Skeletal muscle satellite cell (primary cell): ENCODE results near the gene HOGA1.
"Not testable (repeated sequence)": the region's sequence is repeated elsewhere in the genome, so short reads cannot be mapped to it uniquely, and the experiment has no call there.

Experiments used
- H3K27me3 ChIP-seq: 2 replicates; pipeline ENCODE4 v1.7.0; 2013; ENCODE audit warnings: low read length; ENCODE audit not compliant: control insufficient read depth, insufficient read depth
- H3K36me3 ChIP-seq: 2 replicates; pipeline ENCODE4 v1.7.0; 2013; ENCODE audit warnings: mild to moderate bottlenecking, control low read depth, low read length; ENCODE audit not compliant: insufficient read depth
- H3K4me1 ChIP-seq: 2 replicates; pipeline ENCODE4 v1.7.0; 2013; ENCODE audit warnings: low read length; ENCODE audit not compliant: control insufficient read depth, insufficient read depth
- H3K4me2 ChIP-seq: 2 replicates; pipeline ENCODE4 v1.7.0; 2013; ENCODE audit warnings: mild to moderate bottlenecking, low read length
- H3K4me3 ChIP-seq: 2 replicates; pipeline ENCODE4 v1.7.0; 2013; ENCODE audit warnings: low read length
- H3K9ac ChIP-seq: 2 replicates; pipeline ENCODE4 v1.7.0; 2013; ENCODE audit warnings: mild to moderate bottlenecking, low read depth, low read length, moderate library complexity
- H3K9me3 ChIP-seq: replicated peaks from 2 replicates; pipeline ENCODE4 v1.7.0; 2013; ENCODE audit warnings: mild to moderate bottlenecking, control low read depth, low read length

The HOGA1 gene

DNA sequence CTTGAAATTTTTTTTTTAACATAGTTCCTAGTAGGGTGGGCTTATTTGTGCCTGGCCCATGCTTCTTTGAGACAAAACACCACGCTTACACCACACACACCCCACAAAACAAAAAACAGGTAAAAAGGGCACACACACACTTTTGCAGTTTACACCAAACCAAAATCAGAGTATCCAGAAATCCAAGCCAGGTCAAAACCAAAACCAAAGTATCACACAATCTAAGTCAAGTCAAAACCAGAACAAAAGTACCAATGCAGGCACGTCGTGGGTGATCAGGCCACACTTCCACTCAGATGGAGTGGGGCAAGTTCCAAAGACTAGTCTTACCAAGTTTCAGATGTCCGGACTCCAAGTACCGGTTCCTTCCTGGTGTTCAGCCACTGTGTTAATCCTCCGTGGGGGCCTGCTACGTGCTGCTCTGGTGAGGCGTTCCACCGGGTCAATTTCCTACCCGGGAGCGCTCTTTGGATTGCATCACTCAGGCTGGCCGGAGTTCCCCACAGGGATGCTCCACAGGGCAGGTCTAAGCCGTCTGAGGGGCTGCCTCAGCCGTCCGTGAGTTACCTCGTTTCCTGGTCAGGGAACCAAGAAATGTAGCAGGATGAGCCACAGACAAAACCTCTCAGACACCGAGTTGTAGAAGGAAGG is 23.3 kb upstream of the HOGA1 start:
- not testable (repeated sequence) for H3K27me3 ChIP-seq, H3K9me3 ChIP-seq, H3K36me3 ChIP-seq
- peak overlapping the region; percentile 81 for H3K4me2 ChIP-seq
- H3K4me1 ChIP-seq = peaks cover 14% of the 10 kb centered on the region
- peak overlapping the region; percentile 60 for H3K4me3 ChIP-seq
- H3K9ac ChIP-seq = peak overlapping the region; percentile 51

DNA sequence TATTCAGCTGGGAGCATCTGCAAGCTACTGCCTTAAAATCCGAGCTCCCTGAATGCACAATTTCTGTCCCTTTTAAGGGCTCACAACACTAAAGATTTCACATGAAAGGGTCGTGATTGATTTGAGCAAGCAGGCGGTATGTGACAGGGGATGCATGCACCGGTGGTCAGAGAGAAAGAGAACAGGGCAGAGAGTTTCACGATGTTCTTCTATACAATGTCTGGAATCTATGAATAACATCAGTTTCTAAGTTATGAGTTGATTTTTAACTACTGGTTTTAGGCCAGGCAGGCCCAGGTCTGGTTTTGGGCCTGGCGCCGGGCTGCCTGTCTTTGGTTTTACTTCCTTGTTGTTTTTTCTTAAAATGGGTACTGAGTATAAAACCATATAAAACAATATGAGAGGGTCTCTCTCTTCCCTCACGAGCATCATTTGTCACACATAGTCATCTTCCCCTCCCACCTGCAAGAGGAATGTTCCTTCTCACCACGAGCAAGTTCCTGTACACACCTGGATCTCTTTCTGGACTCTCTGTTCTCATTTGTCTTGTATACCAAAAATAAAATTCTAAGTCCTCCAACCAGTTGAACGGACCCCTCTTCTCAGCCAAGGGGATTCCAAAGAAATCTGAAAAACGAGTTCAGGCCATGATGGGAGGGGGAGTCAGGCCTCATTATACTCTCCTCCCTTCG is 22.7 kb upstream of the HOGA1 start:
- Histone ChIP-seq H3K9ac (peak overlapping the region; percentile 51), H3K4me2 (peak overlapping the region; percentile 81), H3K4me1 (peaks cover 14% of the 10 kb centered on the region), H3K4me3 (peak overlapping the region; percentile 60)
- not testable (repeated sequence) for H3K36me3 ChIP-seq, H3K9me3 ChIP-seq, H3K27me3 ChIP-seq

DNA sequence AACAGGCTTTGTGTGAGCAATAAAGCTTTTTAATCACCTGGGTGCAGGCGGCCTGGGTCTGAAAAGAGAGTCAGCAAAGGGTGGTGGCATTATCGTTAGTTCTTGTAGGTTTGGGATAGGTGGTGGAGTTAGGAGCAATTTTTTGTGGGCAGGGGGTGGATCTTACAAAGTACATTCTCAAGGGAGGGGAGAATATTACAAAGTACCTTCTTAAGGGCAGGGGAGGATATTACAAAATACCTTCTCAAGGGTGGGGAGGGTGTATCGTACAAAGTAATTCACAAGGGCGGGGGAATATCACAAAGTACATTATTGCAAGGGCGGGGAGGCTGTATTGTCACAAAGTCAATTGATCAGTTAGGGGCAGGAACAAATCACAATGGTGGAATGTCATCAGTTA is 21.9 kb upstream of the HOGA1 start:
- not testable (repeated sequence) for H3K27me3 ChIP-seq, H3K9me3 ChIP-seq, H3K4me3 ChIP-seq, H3K9ac ChIP-seq, H3K36me3 ChIP-seq, H3K4me2 ChIP-seq
- H3K4me1 ChIP-seq = peaks cover 14% of the 10 kb centered on the region

DNA sequence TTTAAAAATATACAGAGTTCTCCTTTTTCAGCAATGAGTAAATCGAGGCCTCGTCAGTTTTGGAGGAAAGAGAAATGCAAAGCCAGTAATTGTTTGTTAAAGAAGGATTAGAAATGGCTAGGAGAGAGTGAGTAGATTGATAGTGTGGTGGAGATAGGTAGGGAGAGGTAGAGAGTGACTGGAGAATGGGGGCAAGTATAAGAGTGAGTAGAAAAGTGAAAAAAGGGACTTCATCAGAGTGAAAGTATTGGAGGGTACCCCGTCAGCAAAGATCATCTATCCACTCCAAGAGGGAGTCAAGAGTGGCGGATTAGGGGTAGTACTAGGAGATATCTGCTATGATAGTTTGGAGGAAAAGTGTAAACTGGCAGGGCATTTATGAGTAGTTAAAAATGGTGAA is 20.9 kb upstream of the HOGA1 start:
- Histone ChIP-seq H3K4me2 (no peak overlapping the region), H3K9me3 (no peaks in the 10 kb centered on the region), H3K4me3 (no peak overlapping the region), H3K9ac (no peak overlapping the region), H3K36me3 (no peaks in the 10 kb centered on the region), H3K4me1 (peaks cover 14% of the 10 kb centered on the region), H3K27me3 (no peaks in the 10 kb centered on the region)

DNA sequence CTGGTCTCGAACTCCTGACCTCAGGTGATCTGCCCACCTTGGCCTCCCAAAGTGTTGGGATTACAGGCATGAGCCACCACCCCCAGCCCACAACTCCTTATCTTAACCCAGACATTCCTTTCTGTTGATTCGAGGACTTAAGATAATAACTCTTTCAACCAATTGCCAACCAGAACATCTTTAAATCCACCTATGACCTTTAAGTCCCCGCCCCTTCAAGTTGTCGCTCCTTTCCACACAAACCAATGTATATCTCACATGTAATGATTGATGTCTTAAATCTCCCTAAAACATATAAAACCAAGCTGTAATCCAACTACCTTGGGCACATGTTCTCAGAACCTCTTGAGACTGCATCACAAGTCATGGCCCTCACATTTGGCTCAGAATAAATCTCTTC is 19.4 kb upstream of the HOGA1 start:
- Histone ChIP-seq H3K36me3 (peaks cover 7% of the 10 kb centered on the region), H3K4me3 (no peak overlapping the region), H3K27me3 (no peaks in the 10 kb centered on the region), H3K4me1 (peaks cover 14% of the 10 kb centered on the region), H3K9ac (no peak overlapping the region), H3K4me2 (no peak overlapping the region), H3K9me3 (no peaks in the 10 kb centered on the region)

DNA sequence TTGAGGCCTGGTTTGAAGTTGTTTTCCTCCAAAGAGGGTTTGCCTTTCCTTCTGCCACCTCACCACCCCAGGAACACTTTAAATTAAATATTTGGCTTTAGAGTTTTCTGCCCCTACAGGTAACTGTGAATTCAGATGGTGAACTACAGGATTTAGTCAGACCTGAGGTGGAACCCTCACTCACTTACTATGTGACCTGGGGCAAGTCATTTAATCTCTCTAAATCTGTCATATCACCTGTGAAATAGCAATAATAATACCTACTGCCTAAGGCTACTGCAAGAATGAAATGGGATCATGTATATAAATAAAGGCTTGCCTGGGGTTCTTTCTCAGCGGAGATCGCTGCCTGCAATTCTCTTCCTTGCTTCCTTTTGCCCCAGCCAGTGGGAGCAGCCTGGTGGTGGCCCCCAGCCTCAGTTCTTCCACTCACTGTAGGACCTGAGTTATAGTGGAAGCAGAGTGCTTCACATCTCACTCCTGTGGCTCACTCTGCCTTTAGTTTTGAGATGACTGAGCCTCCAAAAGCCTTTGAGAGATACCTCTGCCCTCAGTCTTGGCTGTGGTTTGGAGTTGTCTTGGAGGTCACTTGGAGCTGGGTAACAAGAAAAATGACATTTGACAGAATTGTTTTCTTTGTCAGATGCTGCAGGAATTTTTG is 17.7 kb upstream of the HOGA1 start:
- no peak overlapping the region for H3K9ac ChIP-seq
- no peak overlapping the region for H3K4me2 ChIP-seq
- no peaks in the 10 kb centered on the region for H3K9me3 ChIP-seq
- no peak overlapping the region for H3K4me3 ChIP-seq
- no peaks in the 10 kb centered on the region for H3K4me1 ChIP-seq
- H3K36me3 ChIP-seq = peaks cover 15% of the 10 kb centered on the region
- no peaks in the 10 kb centered on the region for H3K27me3 ChIP-seq

DNA sequence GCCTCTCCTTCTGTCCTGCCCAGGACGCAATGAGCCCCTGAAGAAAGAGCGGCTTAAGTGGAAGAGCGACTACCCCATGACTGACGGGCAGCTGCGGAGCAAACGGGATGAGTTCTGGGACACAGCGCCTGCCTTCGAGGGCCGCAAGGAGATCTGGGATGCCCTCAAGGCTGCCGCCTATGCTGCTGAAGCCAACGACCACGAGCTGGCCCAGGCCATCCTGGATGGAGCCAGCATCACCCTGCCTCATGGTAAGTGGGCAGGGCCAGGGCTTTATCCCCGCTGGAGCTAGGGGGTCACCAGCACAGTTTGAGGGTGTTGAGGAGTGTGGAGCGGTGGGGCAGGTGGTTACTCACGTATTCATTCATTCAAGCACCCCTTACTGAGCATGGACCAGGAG is 16.3 kb upstream of the HOGA1 start:
- no peak overlapping the region for H3K9ac ChIP-seq
- H3K27me3 ChIP-seq = no peaks in the 10 kb centered on the region
- H3K4me1 ChIP-seq = peaks cover 12% of the 10 kb centered on the region
- no peak overlapping the region for H3K4me3 ChIP-seq
- no peaks in the 10 kb centered on the region for H3K9me3 ChIP-seq
- peaks cover 15% of the 10 kb centered on the region for H3K36me3 ChIP-seq
- H3K4me2 ChIP-seq = no peak overlapping the region

DNA sequence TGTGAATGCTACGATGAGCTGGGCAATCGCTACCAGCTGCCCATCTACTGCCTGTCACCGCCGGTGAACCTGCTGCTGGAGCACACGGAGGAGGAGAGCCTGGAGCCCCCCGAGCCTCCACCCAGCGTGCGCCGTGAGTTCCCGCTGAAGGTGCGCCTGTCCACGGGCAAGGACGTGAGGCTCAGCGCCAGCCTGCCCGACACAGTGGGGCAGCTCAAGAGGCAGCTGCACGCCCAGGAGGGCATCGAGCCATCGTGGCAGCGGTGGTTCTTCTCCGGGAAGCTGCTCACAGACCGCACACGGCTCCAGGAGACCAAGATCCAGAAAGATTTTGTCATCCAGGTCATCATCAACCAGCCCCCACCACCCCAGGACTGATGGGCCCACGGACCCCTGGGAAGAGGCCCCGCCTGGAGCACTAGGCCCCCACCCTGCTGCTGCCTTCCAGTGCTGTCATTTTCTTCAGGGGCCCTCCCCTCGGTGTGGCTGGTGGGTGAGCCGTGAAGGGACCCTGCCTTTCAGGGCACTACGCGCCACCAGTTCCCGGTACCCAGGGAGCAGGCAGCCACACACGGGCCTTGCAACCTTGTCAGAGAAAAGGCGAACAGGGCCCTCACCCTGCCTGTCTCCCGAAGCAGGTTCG is 13.9 kb upstream of the HOGA1 start:
- Histone ChIP-seq H3K9me3 (no peaks in the 10 kb centered on the region), H3K4me2 (no peak overlapping the region), H3K9ac (no peak overlapping the region), H3K4me1 (peaks cover 34% of the 10 kb centered on the region), H3K27me3 (no peaks in the 10 kb centered on the region), H3K4me3 (no peak overlapping the region), H3K36me3 (peaks cover 15% of the 10 kb centered on the region)

DNA sequence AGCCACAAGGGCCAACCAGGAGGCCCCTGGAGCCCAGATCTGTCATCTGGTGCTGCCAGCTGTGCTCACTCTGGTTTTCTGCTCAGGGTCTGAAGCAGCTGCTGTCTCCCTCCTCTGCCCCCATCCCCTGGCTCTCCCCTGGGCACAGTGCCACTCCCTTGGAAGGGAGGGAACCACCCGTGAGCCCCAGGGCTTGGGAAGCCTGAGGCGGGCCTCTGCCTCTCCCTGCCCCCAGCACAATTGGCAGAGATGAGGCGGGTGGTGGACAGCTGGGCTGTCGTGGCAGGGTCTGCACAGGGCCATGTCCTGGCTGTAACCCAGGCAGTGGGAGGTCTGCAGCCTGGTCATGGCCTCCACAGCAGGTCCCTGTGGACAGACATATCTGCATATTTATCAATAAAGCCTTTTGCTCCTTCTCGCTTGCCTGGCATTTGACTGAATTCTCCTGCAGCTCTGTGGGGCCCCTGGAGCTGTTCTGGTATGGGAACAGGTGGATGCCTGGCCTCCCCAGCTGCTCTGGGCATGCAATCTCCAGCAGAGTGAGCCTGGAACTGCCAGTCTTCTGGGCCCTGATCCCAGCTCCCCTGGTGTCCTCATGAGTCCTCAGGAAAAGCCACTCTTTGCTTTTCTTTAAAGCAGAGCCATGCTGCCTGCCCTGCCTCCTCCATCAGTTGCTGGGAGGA is 13.3 kb upstream of the HOGA1 start:
- H3K9me3 ChIP-seq = no peaks in the 10 kb centered on the region
- no peak overlapping the region for H3K4me2 ChIP-seq
- H3K36me3 ChIP-seq = peaks cover 15% of the 10 kb centered on the region
- H3K4me1 ChIP-seq = peaks cover 36% of the 10 kb centered on the region
- H3K27me3 ChIP-seq = no peaks in the 10 kb centered on the region
- no peak overlapping the region for H3K9ac ChIP-seq
- no peak overlapping the region for H3K4me3 ChIP-seq

DNA sequence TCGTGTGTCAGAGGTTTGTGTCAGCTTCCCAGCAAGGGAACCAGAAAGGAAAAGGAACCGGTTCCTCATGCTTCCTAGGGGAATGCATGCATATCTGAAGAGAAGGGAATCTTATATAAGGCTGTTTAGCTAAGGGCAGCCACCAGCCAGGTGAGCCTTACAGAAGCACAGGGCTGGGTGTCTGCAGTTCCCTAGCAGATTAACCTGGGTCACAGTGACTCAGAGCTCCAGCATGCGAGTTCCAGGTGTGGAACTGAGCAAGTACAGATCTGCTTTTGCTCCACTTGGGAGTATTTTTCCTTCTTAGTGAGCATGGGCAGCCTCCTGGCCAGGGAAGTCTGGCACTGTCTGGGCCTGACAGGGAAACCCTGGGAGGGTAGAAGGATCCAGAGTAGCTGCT is 12.6 kb upstream of the HOGA1 start:
- Histone ChIP-seq H3K9ac (no peak overlapping the region), H3K4me1 (peaks cover 36% of the 10 kb centered on the region), H3K4me3 (no peak overlapping the region), H3K27me3 (no peaks in the 10 kb centered on the region), H3K4me2 (no peak overlapping the region), H3K36me3 (peaks cover 15% of the 10 kb centered on the region), H3K9me3 (no peaks in the 10 kb centered on the region)
